SK-N-MC (cell line): Measurements from ENCODE around the gene HGS.

Source experiments
- EZH2 ChIP-seq: fragments of 200-600 bp; sonication (generic); IDR thresholded peaks from one replicate; pipeline ENCODE4 v1.6.1; 2017; ENCODE audit warnings: antibody characterized with exemption
- POLR2AphosphoS5 ChIP-seq: IDR thresholded peaks from 2 replicates; pipeline ENCODE4 v1.6.1; 2012; ENCODE audit warnings: mild to moderate bottlenecking, low read depth, low read length, borderline replicate concordance

- TF ChIP-seq EZH2 (no peak), POLR2AphosphoS5 (peak; percentile 19; the same call in 1 of the 2 replicates)
These were observed 25.0 kb downstream of the HGS start for GRCh38 chr17:81708739-81709185.
